GM12875 (cell line): ENCODE results near the gene RBKS.

Experiments
- H3K4me3 ChIP-seq: one replicate; pipeline ENCODE4 v1.5.1; 2011; ENCODE audit warnings: low read depth, low read length, control low read depth
- TF ChIP-seq, protein P1 (sequence below): IDR thresholded peaks from 2 replicates; pipeline ENCODE4 v1.5.1; 2011; ENCODE audit warnings: low read depth, mild to moderate bottlenecking, control low read depth, inconsistent platforms, low read length, moderate library complexity, borderline replicate concordance; ENCODE audit not compliant: insufficient read depth

RBKS gene

DNA sequence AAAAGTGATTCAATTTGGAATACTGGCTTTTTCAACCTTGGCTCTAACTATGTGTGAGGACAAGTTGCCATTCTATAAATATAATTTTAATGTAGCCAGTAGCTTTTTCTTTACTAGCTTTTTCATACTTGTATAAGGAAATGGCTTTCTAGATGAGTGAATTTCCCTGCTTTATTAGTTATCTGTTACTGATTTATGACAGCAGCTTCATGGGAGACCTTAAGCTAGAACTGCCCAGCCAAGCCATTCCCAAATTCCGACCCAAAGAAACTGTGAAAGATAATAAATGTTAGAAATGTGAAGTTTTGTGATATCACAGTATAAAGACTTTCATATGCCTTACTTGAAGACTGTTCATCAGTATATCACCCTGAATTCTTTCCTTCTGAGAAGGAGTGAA lies 32.7 kb upstream of the RBKS start:
- TF ChIP-seq, protein P1, sequence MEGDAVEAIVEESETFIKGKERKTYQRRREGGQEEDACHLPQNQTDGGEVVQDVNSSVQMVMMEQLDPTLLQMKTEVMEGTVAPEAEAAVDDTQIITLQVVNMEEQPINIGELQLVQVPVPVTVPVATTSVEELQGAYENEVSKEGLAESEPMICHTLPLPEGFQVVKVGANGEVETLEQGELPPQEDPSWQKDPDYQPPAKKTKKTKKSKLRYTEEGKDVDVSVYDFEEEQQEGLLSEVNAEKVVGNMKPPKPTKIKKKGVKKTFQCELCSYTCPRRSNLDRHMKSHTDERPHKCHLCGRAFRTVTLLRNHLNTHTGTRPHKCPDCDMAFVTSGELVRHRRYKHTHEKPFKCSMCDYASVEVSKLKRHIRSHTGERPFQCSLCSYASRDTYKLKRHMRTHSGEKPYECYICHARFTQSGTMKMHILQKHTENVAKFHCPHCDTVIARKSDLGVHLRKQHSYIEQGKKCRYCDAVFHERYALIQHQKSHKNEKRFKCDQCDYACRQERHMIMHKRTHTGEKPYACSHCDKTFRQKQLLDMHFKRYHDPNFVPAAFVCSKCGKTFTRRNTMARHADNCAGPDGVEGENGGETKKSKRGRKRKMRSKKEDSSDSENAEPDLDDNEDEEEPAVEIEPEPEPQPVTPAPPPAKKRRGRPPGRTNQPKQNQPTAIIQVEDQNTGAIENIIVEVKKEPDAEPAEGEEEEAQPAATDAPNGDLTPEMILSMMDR: no peak
- no peak overlapping the region for H3K4me3 ChIP-seq

DNA sequence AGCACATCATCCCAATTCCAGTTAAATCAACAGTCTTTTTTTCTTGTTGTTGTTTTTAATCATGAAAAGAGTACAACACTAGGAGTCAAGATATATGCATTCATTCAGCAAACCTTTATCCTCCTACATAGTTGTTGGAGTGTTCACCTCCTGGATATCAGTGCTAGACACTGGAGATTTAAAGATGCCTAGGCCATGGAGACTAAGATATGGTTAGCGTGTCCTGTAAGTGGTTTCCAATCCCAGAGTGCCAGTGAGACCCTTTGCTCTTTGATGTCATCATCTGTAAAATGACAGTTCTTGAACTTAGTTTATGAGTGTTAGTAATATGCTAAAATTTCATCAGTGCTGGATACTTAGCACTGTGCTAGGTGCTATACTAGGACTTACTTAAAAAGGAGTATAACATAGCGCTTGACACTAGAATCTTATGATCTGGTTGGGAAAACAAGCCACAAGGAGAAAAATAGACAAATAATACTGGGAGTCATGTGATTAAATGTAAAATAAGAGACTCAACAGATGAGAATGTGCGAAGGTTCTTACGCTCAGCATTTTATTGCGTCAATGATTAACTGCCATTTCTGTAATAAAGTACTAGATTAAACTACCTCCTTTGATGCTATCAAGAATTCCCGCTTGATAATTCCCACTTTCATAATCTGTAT lies 31.8 kb upstream of the RBKS start:
- H3K4me3 ChIP-seq: no peak overlapping the region
- TF ChIP-seq, protein P1: no peak

GRCh38 chr2:27921424-27921823 lies 31.2 kb upstream of the RBKS start:
- TF ChIP-seq, protein P1: no peak
- no peak overlapping the region for H3K4me3 ChIP-seq

DNA sequence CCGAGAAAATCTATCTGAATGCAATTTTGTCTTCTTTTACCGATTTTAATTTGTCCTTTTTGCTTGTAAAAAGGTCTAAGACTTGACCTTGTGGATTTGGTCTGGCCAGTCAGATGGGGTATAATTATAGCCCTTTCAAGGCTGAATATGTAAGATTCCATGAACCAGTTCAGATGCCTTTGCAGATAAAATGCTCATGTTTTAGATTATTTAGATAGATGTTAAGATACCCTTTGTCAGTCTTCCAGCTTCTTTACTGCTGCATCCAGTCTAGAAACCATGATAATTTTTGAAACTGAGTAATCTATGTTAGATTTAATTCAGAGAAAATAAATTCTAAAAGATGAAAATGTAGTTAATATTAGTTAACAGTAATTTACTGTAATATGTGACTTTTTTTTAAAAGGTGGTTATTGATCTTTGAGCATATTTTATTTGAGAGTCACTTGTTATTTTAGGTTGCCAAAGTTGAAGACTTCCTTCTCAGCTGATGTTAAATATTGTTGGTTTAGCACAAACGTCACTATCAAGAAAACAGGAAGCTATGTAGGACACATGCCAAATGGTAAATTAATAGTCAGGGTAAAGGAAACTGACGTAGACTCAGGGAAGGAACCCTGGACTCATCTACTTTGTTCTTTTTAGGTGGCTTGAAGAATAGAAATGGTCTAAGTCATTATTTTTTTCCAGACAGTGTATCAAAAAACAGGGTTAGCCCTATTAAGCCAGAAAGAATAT lies 30.1 kb upstream of the RBKS start:
- TF ChIP-seq, protein P1: no peak
- H3K4me3 ChIP-seq: no peak overlapping the region

DNA sequence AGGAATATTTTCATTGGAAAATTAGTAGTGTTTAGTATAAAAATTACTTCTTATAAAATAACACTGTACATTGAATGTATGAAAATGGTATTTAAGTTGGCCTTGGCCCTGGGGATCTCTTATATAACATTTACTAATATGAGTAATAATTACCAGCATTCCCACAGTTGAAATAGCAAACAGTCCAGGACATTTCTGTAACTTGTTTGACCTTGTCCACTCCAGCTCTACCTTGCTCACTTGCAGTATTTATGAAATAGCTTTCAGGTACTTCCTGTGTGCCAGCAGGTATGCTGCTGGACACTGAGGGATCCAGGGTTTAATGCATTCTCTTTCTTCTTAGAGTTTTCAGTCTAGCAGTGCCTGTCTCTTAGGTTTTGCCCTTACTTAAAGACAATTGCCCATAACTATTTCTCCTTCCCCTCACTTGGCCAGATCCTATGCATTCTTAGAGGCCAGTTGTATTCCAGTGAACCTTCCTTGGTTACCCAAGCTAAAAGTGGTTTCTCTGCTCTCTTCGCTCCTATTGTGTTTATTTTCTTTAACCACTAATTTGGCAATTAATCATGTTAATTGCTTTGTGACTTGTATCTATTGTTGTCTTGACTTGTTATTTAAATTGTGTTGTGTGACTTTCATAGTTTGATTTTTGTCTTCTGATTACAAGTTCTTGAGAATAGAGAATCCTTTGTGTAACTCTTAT lies 26.3 kb upstream of the RBKS start:
- TF ChIP-seq, protein P1: no peak
- no peak overlapping the region for H3K4me3 ChIP-seq

DNA sequence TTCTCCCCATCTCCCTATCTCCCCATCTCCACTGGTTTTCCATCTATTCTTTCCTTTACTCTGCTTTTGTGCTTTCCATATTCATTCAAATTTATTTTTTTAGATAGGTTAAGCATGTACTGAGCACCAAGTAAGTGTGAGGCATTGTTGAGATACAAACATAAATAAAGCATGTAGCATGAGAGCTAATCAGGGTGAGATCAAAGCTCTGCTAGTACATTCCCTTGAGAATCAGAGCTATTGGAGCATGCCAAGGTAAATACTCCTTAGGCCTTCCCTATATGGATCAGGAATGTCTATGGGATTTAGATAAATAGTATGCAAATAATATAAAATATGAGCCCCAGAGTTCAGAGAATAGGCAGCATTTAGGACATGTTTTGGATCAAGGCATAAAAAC lies 25.7 kb upstream of the RBKS start:
- TF ChIP-seq, protein P1: no peak
- no peak overlapping the region for H3K4me3 ChIP-seq
